Skeletal muscle satellite cell (primary cell): ENCODE results near the gene ITK.
"Not testable (repeated sequence)": the region's sequence is repeated elsewhere in the genome, so short reads cannot be mapped to it uniquely, and the experiment has no call there.

Experiments
- H3K27me3 ChIP-seq: 2 replicates; pipeline ENCODE4 v1.7.0; 2013; ENCODE audit warnings: low read length; ENCODE audit not compliant: control insufficient read depth, insufficient read depth
- H3K36me3 ChIP-seq: 2 replicates; pipeline ENCODE4 v1.7.0; 2013; ENCODE audit warnings: mild to moderate bottlenecking, control low read depth, low read length; ENCODE audit not compliant: insufficient read depth
- H3K4me1 ChIP-seq: 2 replicates; pipeline ENCODE4 v1.7.0; 2013; ENCODE audit warnings: low read length; ENCODE audit not compliant: control insufficient read depth, insufficient read depth
- H3K4me2 ChIP-seq: 2 replicates; pipeline ENCODE4 v1.7.0; 2013; ENCODE audit warnings: mild to moderate bottlenecking, low read length
- H3K4me3 ChIP-seq: 2 replicates; pipeline ENCODE4 v1.7.0; 2013; ENCODE audit warnings: low read length
- H3K9ac ChIP-seq: 2 replicates; pipeline ENCODE4 v1.7.0; 2013; ENCODE audit warnings: mild to moderate bottlenecking, low read depth, low read length, moderate library complexity
- H3K9me3 ChIP-seq: replicated peaks from 2 replicates; pipeline ENCODE4 v1.7.0; 2013; ENCODE audit warnings: mild to moderate bottlenecking, control low read depth, low read length

ITK gene

GRCh38 chr5:157196045-157196444 lies 15.4 kb downstream of the ITK start:
- no peaks in the 10 kb centered on the region for H3K4me1 ChIP-seq
- no peak overlapping the region for H3K9ac ChIP-seq
- no peaks in the 10 kb centered on the region for H3K36me3 ChIP-seq

GRCh38 chr5:157197086-157197485 lies 16.4 kb downstream of the ITK start:
- Histone ChIP-seq H3K4me3 (no peak overlapping the region), H3K27me3 (peaks cover 20% of the 10 kb centered on the region), H3K4me2 (no peak overlapping the region), H3K36me3 (no peaks in the 10 kb centered on the region), H3K4me1 (no peaks in the 10 kb centered on the region), H3K9ac (no peak overlapping the region), H3K9me3 (no peaks in the 10 kb centered on the region)

More at GRCh38 chr5:157196045-157196444, 15.4 kb downstream of the ITK start:
- Histone ChIP-seq H3K9me3 (no peaks in the 10 kb centered on the region), H3K4me2 (no peak overlapping the region), H3K27me3 (peaks cover 24% of the 10 kb centered on the region), H3K4me3 (no peak overlapping the region)

- Histone ChIP-seq H3K9me3 (no peaks in the 10 kb centered on the region), H3K4me3 (no peak overlapping the region), H3K36me3 (no peaks in the 10 kb centered on the region), H3K4me2 (no peak overlapping the region), H3K4me1 (no peaks in the 10 kb centered on the region), H3K27me3 (peaks cover 19% of the 10 kb centered on the region), H3K9ac (no peak overlapping the region)
Measured at GRCh38 chr5:157198277-157198986, 17.8 kb downstream of the ITK start.

GRCh38 chr5:157201857-157202256 lies 21.2 kb downstream of the ITK start:
- H3K9ac ChIP-seq = no peak overlapping the region
- no peaks in the 10 kb centered on the region for H3K4me1 ChIP-seq
- H3K27me3 ChIP-seq = peaks cover 15% of the 10 kb centered on the region
- no peaks in the 10 kb centered on the region for H3K9me3 ChIP-seq
- no peaks in the 10 kb centered on the region for H3K36me3 ChIP-seq
- no peak overlapping the region for H3K4me3 ChIP-seq
- H3K4me2 ChIP-seq = no peak overlapping the region

- H3K4me2 ChIP-seq = no peak overlapping the region
- H3K9me3 ChIP-seq = no peaks in the 10 kb centered on the region
- H3K9ac ChIP-seq = no peak overlapping the region
- no peaks in the 10 kb centered on the region for H3K36me3 ChIP-seq
- H3K27me3 ChIP-seq = peaks cover 8% of the 10 kb centered on the region
- no peak overlapping the region for H3K4me3 ChIP-seq
- H3K4me1 ChIP-seq = no peaks in the 10 kb centered on the region
Measured at GRCh38 chr5:157203417-157203816, 22.8 kb downstream of the ITK start.

GRCh38 chr5:157204765-157205164 lies 24.1 kb downstream of the ITK start:
- H3K9me3 ChIP-seq = no peaks in the 10 kb centered on the region
- no peaks in the 10 kb centered on the region for H3K36me3 ChIP-seq
- H3K9ac ChIP-seq = no peak overlapping the region
- H3K4me1 ChIP-seq = no peaks in the 10 kb centered on the region
- H3K4me2 ChIP-seq = no peak overlapping the region
- H3K4me3 ChIP-seq = no peak overlapping the region
- H3K27me3 ChIP-seq = no peaks in the 10 kb centered on the region

GRCh38 chr5:157205708-157206107 lies 25.1 kb downstream of the ITK start:
- Histone ChIP-seq H3K4me2 (no peak overlapping the region), H3K27me3 (no peaks in the 10 kb centered on the region), H3K9me3 (no peaks in the 10 kb centered on the region), H3K9ac (no peak overlapping the region), H3K4me1 (no peaks in the 10 kb centered on the region), H3K4me3 (no peak overlapping the region), H3K36me3 (no peaks in the 10 kb centered on the region)

- not testable (repeated sequence) for H3K27me3 ChIP-seq, H3K9me3 ChIP-seq, H3K4me2 ChIP-seq, H3K36me3 ChIP-seq, H3K4me3 ChIP-seq, H3K9ac ChIP-seq, H3K4me1 ChIP-seq
Measured at GRCh38 chr5:157210652-157211051, 30.0 kb downstream of the ITK start.

- Histone ChIP-seq H3K4me1 (no peaks in the 10 kb centered on the region), H3K36me3 (no peaks in the 10 kb centered on the region), H3K27me3 (no peaks in the 10 kb centered on the region), H3K9me3 (no peaks in the 10 kb centered on the region), H3K4me2 (no peak overlapping the region), H3K4me3 (no peak overlapping the region), H3K9ac (no peak overlapping the region)
Measured at GRCh38 chr5:157212307-157212706, 31.7 kb downstream of the ITK start.

- Histone ChIP-seq H3K36me3 (no peaks in the 10 kb centered on the region), H3K4me1 (no peaks in the 10 kb centered on the region), H3K27me3 (no peaks in the 10 kb centered on the region)
Measured at GRCh38 chr5:157213527-157214243, 33.0 kb downstream of the ITK start.

GRCh38 chr5:157214415-157214814 lies 33.8 kb downstream of the ITK start:
- Histone ChIP-seq H3K9me3 (no peaks in the 10 kb centered on the region), H3K36me3 (no peaks in the 10 kb centered on the region), H3K9ac (no peak overlapping the region), H3K27me3 (no peaks in the 10 kb centered on the region), H3K4me3 (no peak overlapping the region), H3K4me2 (no peak overlapping the region), H3K4me1 (no peaks in the 10 kb centered on the region)

More at GRCh38 chr5:157213527-157214243, 33.0 kb downstream of the ITK start:
- Histone ChIP-seq H3K9me3 (no peaks in the 10 kb centered on the region), H3K4me2 (no peak overlapping the region), H3K9ac (no peak overlapping the region), H3K4me3 (no peak overlapping the region)
